Measurements from ENCODE around the gene HDAC1. TPM values are rescaled to one million over a fixed set of nuclear protein-coding genes. Genes with fewer than 3 reads are reported as not detected.

HDAC1 gene
- total and polyA plus RNA-seq, 10 of the 15 experiments (the other 5 are each of a cell fraction or from before 2014, with no cell fraction given): 147 to 331 (median 168) TPM

DNA sequence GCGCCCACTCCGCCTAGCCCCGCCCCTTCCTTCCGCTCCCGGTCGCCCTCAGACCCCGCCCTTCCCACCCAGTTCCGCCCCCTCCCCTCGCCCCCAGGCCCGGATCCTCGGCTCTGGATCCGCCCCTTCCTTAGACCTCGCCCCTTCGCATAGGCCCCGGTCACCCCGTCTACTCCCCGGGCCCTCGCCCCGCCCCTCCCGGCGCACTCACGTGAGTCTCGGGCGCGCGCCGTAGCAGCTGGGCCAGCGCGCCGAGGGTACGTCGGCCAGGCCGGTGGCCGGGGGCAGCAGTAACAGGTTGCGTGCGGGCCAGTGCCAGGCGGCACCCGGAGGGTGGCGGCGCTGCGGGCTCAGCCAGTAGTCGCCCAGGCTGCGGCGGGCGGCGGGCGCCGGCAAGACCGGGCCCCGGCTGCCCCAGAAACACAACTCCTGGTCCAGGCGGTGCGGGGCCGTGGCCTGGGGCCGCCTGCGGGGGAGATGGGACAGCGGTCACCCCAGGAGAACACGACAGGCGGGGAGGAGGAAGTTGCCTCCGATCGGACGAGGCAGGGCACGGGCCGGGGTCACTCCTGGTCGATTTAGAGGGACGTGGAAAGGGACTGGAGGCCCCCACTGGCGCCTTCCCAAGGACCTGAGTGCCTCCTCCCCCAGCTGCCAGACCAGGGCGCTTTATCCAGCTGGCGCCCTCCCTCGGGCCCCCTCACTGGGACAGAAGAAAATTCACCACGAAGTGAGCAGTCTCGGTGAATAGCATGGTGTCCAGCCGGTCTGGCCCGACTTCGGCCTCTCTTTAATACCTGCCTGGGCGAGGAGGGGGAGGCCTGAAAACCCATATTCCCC is 59.7 kb downstream of the HDAC1 start:
- POLR2A ChIA-PET: interaction anchor here (0.6 to 5.1 kb wide), 8 partner anchors 12 to 45 kb away, joined by 3 to 46 read pairs (median 4); partner anchors contain the start of genes BSDC1 and MARCKSL1
- Histone ChIP-seq H2AFZ (ENCODE audit: control insufficient read depth, low read depth, low read length) (peak overlapping the region; percentile 90), H3K36me3 (ENCODE audit: control insufficient read depth in 2 of 2, insufficient read depth in 2 of 2, low read length in 1 of 2) (no peaks in the 10 kb centered on the region), H3K4me1 (ENCODE audit: control insufficient read depth, insufficient read depth, low read length) (peaks cover 14% of the 10 kb centered on the region), H3K9me3 (replicated peaks; ENCODE audit: control insufficient read depth, insufficient read depth, low read length) (no peaks in the 10 kb centered on the region), H3K27me3 (replicated peaks in 1 of 2; ENCODE audit: control insufficient read depth in 2 of 2, insufficient read depth in 2 of 2, low read length in 1 of 2) (no peaks in the 10 kb centered on the region), H3K4me3 (peak overlapping the region; percentile 72), H3K9ac (ENCODE audit: control insufficient read depth, insufficient read depth, low read length) (peak overlapping the region; percentile 85), H4K20me1 (ENCODE audit: control insufficient read depth, insufficient read depth) (no peaks in the 10 kb centered on the region), H3K27ac (ENCODE audit: control insufficient read depth, insufficient read depth) (peak overlapping the region; percentile 56), H3K4me2 (ENCODE audit: control insufficient read depth, insufficient read depth) (peak overlapping the region; percentile 98), H3K79me2 (ENCODE audit: control insufficient read depth, insufficient read depth, low read length) (no peaks in the 10 kb centered on the region; the same call in 1 of the 2 replicates)
- no TSS peak for BruUV-seq (replicated peaks)
- 9% methylated on average over 64 of the region's 75 CpGs for WGBS (ENCODE audit: insufficient coverage, insufficient replicate concordance, low lambda C conversion rate, missing lambda C conversion rate)
- intact Hi-C loops (cut with micrococcal nuclease; ENCODE audit: unreplicated experiment): loop anchor here (2.0 kb wide), 1 partner anchor 15 kb away; the partner anchor contains the start of gene MARCKSL1
- SMC1A ChIA-PET (ENCODE audit: uncharacterized antibody, unreplicated experiment): interaction anchor here (0.6 to 3.6 kb wide), 7 partner anchors 15 to 246 kb away, joined by 3 to 16 read pairs (median 3); partner anchors contain the start of genes HDAC1 and MARCKSL1
- RAD21 ChIA-PET (ENCODE audit: unreplicated experiment): interaction anchor here (0.6 to 2.8 kb wide), 3 partner anchors 15 to 43 kb away, joined by 3 to 18 read pairs (median 5); partner anchors contain the start of genes BSDC1 and MARCKSL1
- CTCF ChIA-PET: interaction anchor here (0.6 to 3.0 kb wide), 9 partner anchors 10 to 830 kb away, joined by 3 to 8 read pairs (median 4); partner anchors contain the start of genes BSDC1 and TRIM62
- ATAC-seq (peak; percentile 96), DNase-seq (ENCODE audit: low read depth, low spot score) (peak; percentile 69), FAIRE-seq (peak; percentile 89)
- in situ Hi-C loops (cut with MboI): no loop called here
- TF ChIP-seq LARP7 (IDR thresholded peaks at IDR 0.05) (peak; percentile 96), NR2F1 (conservative IDR thresholded peaks at IDR 0.05) (peak; percentile 70; the same call in 1 of the 2 replicates), EGR1 (IDR thresholded peaks at IDR 0.05; ENCODE audit: borderline replicate concordance in 1 of 2, low read depth in 2 of 2, low read length in 2 of 2) (no peak; a peak in 1 of 3 replicates), TCF12 (IDR thresholded peaks at IDR 0.05; ENCODE audit: low read depth, low read length) (peak; percentile 59; the same call in 1 of the 2 replicates), GATAD2B (conservative IDR thresholded peaks at IDR 0.05; ENCODE audit: low read depth) (peak; percentile 94), ZNF217 (IDR thresholded peaks at IDR 0.05) (0 out of 2 replicates have a peak, but pooled peaks have one; percentile 35), CREB1 (IDR thresholded peaks at IDR 0.05; ENCODE audit: low read depth) (0 out of 2 replicates have a peak, but pooled peaks have one; percentile 5), KLF5 (IDR thresholded peaks at IDR 0.05; ENCODE audit: partially characterized antibody) (no peak), ZZZ3 (IDR thresholded peaks at IDR 0.05; ENCODE audit: control insufficient read depth, insufficient read length, low read depth) (no peak), SMARCA5 (IDR thresholded peaks at IDR 0.05) (peak; percentile 58; the same call in 1 of the 2 replicates), POU2F2 (IDR thresholded peaks at IDR 0.05; ENCODE audit: borderline replicate concordance, low read depth, low read length) (0 out of 3 replicates have a peak, but pooled peaks have one; percentile 16), ESRRA (IDR thresholded peaks at IDR 0.05; ENCODE audit: low read length) (no peak), DPF2 (IDR thresholded peaks at IDR 0.05) (peak; percentile 83), IKZF1 (conservative IDR thresholded peaks at IDR 0.05) (peak; percentile 70), BMI1 (IDR thresholded peaks at IDR 0.05; ENCODE audit: borderline replicate concordance) (no peak), ZNF24 (IDR thresholded peaks at IDR 0.05) (0 out of 2 replicates have a peak, but pooled peaks have one; percentile 24)
- TF ChIP-seq, protein P1, sequence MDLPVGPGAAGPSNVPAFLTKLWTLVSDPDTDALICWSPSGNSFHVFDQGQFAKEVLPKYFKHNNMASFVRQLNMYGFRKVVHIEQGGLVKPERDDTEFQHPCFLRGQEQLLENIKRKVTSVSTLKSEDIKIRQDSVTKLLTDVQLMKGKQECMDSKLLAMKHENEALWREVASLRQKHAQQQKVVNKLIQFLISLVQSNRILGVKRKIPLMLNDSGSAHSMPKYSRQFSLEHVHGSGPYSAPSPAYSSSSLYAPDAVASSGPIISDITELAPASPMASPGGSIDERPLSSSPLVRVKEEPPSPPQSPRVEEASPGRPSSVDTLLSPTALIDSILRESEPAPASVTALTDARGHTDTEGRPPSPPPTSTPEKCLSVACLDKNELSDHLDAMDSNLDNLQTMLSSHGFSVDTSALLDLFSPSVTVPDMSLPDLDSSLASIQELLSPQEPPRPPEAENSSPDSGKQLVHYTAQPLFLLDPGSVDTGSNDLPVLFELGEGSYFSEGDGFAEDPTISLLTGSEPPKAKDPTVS (IDR thresholded peaks at IDR 0.05; ENCODE audit: low read depth, low read length): no peak
- TF ChIP-seq, protein P2, sequence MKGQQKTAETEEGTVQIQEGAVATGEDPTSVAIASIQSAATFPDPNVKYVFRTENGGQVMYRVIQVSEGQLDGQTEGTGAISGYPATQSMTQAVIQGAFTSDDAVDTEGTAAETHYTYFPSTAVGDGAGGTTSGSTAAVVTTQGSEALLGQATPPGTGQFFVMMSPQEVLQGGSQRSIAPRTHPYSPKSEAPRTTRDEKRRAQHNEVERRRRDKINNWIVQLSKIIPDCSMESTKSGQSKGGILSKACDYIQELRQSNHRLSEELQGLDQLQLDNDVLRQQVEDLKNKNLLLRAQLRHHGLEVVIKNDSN (IDR thresholded peaks at IDR 0.05; ENCODE audit: borderline replicate concordance, extremely low read length, insufficient read depth, low read depth, low read length): peak; percentile 66
- TF ChIP-seq, protein P3, sequence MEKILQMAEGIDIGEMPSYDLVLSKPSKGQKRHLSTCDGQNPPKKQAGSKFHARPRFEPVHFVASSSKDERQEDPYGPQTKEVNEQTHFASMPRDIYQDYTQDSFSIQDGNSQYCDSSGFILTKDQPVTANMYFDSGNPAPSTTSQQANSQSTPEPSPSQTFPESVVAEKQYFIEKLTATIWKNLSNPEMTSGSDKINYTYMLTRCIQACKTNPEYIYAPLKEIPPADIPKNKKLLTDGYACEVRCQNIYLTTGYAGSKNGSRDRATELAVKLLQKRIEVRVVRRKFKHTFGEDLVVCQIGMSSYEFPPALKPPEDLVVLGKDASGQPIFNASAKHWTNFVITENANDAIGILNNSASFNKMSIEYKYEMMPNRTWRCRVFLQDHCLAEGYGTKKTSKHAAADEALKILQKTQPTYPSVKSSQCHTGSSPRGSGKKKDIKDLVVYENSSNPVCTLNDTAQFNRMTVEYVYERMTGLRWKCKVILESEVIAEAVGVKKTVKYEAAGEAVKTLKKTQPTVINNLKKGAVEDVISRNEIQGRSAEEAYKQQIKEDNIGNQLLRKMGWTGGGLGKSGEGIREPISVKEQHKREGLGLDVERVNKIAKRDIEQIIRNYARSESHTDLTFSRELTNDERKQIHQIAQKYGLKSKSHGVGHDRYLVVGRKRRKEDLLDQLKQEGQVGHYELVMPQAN (conservative IDR thresholded peaks at IDR 0.05): peak; percentile 87

Data from GM12878 (cell line).